Muscle layer of colon (tissue), 2 donors: ENCODE data around the gene SIX1.

Experiments used
- H3K27ac ChIP-seq: one replicate; pipeline ENCODE4 v1.7.0; 2013; ENCODE audit warnings: low read depth, mild to moderate bottlenecking, low read length, moderate library complexity
- H3K27me3 ChIP-seq, 2 donors: one replicate each; pipeline ENCODE4 v1.7.0; 2013; ENCODE audit warnings: low read length in 2 of 2, mild to moderate bottlenecking in 2 of 2; ENCODE audit not compliant: insufficient read depth in 2 of 2, control insufficient read depth in 1 of 2
- H3K36me3 ChIP-seq: one replicate; pipeline ENCODE4 v1.7.0; 2013; ENCODE audit warnings: mild to moderate bottlenecking, low read length; ENCODE audit not compliant: insufficient read depth
- H3K4me1 ChIP-seq: one replicate; pipeline ENCODE4 v1.7.0; 2013; ENCODE audit warnings: mild to moderate bottlenecking, low read length; ENCODE audit not compliant: insufficient read depth
- H3K4me3 ChIP-seq, 2 donors: one replicate each; pipeline ENCODE4 v1.7.0; 2013; ENCODE audit warnings: low read length in 2 of 2, low read depth in 1 of 2, mild to moderate bottlenecking in 1 of 2, moderate library complexity in 1 of 2
- H3K9ac ChIP-seq: one replicate; pipeline ENCODE4 v1.7.0; 2013; ENCODE audit warnings: low read length
- H3K9me3 ChIP-seq: one replicate; pipeline ENCODE4 v1.7.0; 2013; ENCODE audit warnings: mild to moderate bottlenecking, low read length
- donor health status: abdominal sarcoma.
- donor health status: Adenocarcinoma of cecum.

The SIX1 gene

DNA sequence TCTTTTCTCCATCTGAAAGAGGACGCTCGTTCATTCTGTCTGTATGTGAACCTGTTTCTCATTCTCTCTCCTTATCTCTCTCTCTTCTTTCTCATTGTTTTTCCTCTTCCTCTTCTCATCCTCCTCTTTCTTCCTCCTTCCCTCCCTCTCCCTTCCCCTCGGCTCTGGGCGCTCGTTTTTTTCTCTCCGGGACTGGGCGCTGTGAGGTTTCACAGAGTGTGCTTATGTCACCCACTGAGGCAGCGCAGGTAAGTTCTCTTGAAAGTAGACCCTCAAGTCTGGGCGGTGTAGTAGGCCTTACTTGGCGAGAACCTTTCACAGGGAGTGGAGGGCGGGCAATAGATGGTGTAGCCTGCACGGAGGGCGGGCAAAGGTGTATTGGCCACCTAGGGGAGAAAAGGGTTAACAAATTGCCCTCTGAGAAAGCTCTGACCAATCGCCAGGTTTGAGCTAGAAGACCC, 4.5 kb upstream of the SIX1 start:
- Histone ChIP-seq H3K9me3 (peaks cover 7% of the 10 kb centered on the region), H3K4me3 (no peak overlapping the region), H3K27me3 (peaks cover 82 to 96% of the 10 kb centered on the region in 2 donors), H3K4me1 (peaks cover 29% of the 10 kb centered on the region), H3K9ac (no peak overlapping the region), H3K36me3 (no peaks in the 10 kb centered on the region), H3K27ac (no peak overlapping the region)

DNA sequence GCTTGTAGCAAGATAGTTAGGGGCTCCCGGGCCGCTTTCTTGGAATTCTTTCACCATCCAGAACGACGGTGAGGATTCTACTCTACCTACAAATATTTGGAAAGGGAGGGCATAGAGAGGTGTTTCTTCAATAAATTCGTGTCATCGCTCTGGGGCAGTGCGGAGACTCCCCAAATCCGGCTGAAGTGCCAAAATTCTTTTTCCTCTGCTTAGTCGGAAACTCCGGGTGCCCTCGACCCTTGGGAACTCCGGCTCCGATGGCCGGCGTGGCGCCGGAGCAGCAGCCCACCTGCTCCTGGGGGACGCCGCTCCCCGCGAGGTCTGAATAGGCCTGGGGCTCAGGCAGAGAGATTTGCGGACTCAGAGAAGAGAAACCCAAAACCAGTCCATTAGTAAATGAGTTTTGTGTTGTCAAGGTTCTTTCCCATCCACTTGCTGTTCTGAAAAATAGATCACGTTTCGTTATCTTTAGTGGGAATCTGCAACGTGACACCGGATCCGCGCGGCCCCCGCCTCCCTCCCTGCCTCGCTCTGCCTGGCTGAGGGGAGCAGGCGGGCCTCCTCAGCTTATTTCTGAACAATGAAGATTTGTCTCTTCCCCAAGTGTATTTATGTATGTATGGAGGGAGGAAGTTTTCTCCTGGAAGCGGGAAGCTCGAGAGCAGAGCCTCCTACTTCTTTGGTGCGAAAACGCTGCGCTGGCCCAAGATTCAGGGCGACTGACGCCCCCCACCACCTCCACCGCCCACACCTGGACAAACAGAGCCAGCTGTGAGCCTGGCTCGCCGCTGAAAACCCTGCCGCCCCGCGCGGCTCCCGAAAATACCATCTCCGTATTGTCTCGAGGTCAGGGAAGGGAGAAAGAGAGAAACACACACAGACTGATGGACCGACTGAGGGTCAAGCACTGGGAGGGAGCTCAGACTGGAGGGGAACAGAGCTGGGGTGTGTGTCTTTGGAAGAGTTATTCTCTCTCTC, 3.7 kb upstream of the SIX1 start:
- Histone ChIP-seq H3K9me3 (peaks cover 7% of the 10 kb centered on the region), H3K27ac (no peak overlapping the region), H3K9ac (no peak overlapping the region), H3K27me3 (peaks cover 83 to 99% of the 10 kb centered on the region in 2 donors), H3K36me3 (no peaks in the 10 kb centered on the region), H3K4me3 (no peak overlapping the region), H3K4me1 (peaks cover 37% of the 10 kb centered on the region)

DNA sequence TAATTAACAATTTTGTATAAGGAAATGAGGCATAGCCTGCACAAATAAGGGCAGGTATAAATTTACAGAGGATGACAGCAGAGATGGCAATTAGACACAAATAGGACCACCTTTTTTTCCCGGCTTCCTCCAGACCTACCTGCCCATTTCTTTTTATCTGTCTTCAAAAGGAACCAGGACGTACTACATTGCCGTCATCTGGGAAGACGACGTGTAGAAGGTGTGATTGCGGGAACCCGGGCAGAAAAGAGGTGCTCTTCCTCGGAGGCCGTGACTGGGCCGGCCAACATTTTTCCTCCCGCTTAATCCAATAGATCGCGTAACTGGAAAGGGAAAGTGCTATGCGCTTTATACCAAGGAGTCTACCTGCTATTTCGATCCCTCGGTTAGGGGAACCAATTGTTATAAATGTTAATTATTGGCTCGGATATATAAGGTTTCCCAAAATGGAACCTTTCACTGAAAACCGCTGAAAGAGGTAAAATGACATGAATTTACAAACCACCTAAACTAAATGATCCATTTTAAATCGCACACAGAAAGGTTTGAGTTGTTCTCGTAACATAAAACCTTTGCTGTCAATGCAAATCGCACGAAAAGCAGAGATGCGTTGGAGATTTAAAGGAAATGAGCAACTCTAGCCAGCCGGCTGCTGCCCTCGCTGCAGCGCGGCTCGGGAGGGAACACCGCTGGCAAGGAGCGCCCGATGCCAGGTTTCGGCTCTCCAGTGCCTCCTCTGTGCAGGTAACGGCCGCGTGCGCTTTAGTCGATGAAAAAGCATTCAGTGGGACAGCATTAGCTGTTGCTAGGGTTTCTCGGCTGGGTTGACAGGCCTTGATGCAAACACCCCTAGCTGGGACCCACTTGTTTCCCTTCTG, 2.8 kb upstream of the SIX1 start:
- Histone ChIP-seq H3K4me1 (peaks cover 41% of the 10 kb centered on the region), H3K4me3 (no peak overlapping the region), H3K9me3 (peaks cover 7% of the 10 kb centered on the region), H3K27me3 (peaks cover 92 to 99% of the 10 kb centered on the region in 2 donors), H3K36me3 (no peaks in the 10 kb centered on the region), H3K9ac (no peak overlapping the region), H3K27ac (no peak overlapping the region)

DNA sequence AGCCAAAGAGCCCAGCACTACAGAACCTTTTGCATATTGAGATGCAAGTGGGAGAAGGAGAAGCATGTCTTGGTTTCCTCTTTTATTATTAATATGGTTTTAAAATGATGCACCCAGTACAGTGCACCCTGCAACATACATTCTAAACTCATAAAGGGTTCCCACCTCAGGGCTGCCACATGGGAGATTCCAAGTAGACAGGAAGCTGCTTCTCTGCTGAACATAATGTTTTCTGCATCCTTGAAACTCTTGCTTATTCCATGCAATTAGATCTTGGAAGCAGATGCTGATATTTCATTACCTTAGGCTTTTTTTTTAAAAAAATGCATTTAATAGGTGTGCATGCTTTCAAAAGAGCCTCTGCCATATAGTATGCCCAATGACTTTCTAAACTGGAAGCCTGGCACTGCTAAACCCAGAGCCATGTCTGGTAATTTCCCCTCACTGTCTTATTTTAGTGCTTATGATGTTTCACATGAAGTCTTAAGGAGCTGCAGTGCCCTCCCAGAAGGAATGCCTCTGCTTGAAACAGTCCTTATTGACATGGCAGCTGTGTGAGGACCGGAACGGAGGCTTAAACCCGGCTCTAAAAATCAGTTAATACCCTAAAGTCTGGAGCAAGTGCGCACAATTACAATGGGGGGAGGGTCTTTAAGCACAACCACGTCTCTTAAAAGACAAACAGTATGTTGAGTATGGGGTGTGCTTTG, 2.0 kb upstream of the SIX1 start:
- H3K36me3 ChIP-seq, result no peaks in the 10 kb centered on the region
- peaks cover 94 to 99% of the 10 kb centered on the region in 2 donors for H3K27me3 ChIP-seq
- H3K9me3 ChIP-seq, result peaks cover 7% of the 10 kb centered on the region
- no peak overlapping the region for H3K4me3 ChIP-seq
- no peak overlapping the region for H3K9ac ChIP-seq
- H3K4me1 ChIP-seq, result peaks cover 38% of the 10 kb centered on the region
- no peak overlapping the region for H3K27ac ChIP-seq

DNA sequence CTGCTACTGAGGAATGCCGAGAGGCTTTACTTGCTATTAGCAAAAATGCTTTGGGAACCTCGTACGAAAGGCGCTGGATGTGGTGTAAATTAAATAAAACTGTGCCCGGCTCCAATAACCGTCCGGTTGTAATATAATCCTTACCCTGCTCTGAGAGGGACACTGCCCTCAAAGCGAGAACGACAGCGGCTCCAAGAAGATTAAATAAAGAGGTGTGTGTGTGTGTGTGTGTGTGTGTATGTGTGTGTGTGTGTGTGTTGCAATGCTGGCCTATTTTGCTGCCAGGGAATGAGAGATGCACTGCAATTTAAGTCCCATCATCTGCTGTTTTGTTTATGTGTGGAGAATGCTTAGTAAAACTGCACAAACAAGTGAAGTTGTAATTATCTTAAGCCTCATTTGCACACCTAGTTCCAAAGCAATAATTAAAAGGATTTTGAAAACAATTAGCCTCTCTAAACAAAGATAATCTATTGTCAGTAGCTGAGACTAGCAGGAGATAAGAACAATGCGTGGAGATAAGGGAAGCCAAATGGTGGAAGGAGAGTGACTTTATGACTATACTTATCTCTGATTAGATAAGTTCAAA, 1.2 kb upstream of the SIX1 start:
- Histone ChIP-seq H3K27me3 (peaks cover 96 to 100% of the 10 kb centered on the region in 2 donors), H3K9ac (no peak overlapping the region)

DNA sequence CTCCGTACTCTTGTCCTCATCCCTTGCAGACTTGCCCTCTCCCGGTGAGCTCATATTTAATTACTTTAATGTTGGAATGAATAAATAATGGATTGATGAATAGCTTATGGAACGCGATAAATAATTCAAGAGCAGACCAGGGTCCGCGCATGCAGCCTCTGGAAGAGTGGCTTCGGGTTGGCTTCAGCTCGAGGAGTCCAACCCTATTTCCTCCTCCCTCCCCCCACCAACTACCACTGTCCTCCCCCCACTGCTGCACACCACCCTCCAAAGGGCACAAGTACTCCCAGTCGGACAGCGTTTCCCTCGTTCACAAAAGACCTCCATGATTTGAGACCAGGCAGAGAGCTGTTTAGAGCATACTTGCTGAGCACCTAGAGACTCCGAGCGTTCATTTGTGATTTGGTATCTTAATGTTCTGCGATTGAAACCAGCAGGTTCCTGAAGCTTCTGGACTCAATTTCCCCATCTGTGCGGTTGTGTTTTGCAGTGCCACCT, 647 bp upstream of the SIX1 start:
- Histone ChIP-seq H3K9me3 (peaks cover 7% of the 10 kb centered on the region), H3K27me3 (peaks cover 96 to 100% of the 10 kb centered on the region in 2 donors), H3K4me1 (peaks cover 33% of the 10 kb centered on the region), H3K9ac (no peak overlapping the region), H3K4me3 (peak overlapping the region in 1 of 2 donors; percentile 44), H3K27ac (no peak overlapping the region), H3K36me3 (no peaks in the 10 kb centered on the region)

More for the DNA sequence above, 1.2 kb upstream of the SIX1 start:
- Histone ChIP-seq H3K4me1 (peaks cover 33% of the 10 kb centered on the region), H3K27ac (no peak overlapping the region), H3K9me3 (peaks cover 7% of the 10 kb centered on the region), H3K36me3 (no peaks in the 10 kb centered on the region), H3K4me3 (no peak overlapping the region)

DNA sequence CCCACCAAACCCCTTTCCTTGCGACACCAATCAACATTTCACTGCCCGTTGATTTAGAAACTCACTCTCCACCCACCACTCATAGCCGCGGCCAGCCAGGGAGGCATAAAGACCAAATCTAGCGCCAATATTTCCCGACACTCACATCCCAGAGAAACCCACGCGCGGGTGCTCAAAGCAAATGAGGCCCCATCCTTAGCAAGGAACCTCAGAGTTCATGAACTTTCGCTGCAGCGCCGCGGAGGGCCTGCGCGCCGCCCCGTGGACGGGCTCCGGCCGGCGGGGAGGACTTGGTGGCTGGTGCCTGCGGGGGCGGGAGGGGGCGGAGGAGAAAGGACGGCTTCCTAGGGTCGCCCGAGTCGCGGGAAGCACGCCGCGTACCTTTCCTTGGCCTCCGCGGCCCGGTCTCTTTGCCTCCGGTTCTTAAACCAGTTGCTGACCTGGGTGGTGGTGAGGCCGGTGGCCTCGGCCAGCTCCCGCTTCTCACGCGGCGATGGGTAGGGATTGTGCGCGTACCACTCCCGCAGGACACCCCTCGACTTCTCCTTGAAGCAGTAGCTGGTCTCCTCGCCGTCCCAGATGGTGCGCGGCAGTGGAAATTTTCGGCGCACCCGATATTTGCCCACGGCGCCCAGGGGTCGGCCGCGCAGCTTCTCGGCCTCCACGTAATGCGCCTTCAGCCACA, 886 bp downstream of the SIX1 start:
- Histone ChIP-seq H3K36me3 (no peaks in the 10 kb centered on the region), H3K27ac (no peak overlapping the region), H3K4me3 (peak overlapping the region; percentile 10 to 26), H3K9ac (no peak overlapping the region), H3K27me3 (peaks cover 96 to 100% of the 10 kb centered on the region in 2 donors), H3K9me3 (peaks cover 7% of the 10 kb centered on the region), H3K4me1 (peaks cover 35% of the 10 kb centered on the region)

DNA sequence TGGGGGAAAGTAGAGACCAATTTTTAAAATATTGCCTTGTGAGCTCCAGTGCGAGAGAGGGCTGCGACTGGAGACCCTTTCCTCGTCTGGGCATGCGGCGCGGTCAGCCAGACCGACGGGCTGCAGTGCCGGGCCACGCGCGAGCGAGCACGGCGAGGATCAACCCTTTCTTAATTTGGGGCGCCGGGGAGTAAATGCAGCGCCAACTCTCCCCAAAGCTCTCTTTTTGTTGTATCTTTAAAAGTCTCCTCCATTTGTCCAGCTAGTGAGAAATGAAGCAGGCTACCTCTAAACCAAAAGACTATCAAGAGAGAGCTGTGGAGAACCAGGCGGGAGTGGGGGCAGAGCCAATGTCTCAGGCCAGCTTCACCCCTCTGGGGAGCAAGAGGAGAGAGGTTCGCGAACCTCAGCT, 1.4 kb downstream of the SIX1 start:
- Histone ChIP-seq H3K27ac (no peak overlapping the region), H3K36me3 (no peaks in the 10 kb centered on the region), H3K27me3 (peaks cover 96 to 100% of the 10 kb centered on the region in 2 donors), H3K4me3 (peak overlapping the region in 1 of 2 donors; percentile 26), H3K4me1 (peaks cover 35% of the 10 kb centered on the region), H3K9ac (no peak overlapping the region), H3K9me3 (peaks cover 5% of the 10 kb centered on the region)

DNA sequence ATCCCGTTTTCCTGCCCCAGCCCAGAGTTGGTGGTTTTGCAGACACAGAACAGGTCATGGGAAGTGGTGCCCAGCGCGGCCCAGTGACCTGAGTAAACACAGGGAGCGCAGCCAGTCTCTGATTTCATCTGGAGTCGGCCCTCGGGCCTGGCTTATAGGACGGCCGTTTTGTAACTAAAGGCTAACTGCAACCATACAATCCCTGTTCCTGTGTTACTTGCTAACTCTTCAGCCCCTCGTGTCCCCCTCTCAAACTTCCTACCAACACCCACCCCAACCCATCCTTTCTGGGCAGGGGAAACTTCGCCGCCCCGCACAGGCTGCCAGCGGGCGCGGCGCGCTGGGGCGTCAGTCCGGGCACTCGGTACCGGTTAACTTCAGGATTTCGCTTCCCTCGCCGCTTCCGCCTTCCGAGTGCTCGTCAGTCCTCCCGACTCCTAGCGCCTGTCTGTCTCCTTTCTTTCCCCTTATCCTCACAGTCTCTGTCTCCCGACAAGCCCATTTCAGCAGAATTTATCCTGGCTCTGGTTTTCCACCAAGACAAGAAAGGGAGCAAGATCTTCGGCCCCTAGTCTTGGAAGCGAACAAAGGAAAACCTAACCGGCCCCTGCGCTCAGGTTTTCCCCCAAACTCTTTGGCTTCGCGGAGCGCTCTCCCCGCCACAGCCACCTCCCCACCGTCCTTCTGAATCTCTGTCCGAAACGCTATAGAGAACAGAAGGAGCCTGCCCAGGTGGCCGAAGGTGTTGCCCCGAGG, 2.0 kb downstream of the SIX1 start:
- no peaks in the 10 kb centered on the region for H3K9me3 ChIP-seq
- H3K36me3 ChIP-seq, result no peaks in the 10 kb centered on the region
- peak overlapping the region in 1 of 2 donors; percentile 26 for H3K4me3 ChIP-seq
- H3K27ac ChIP-seq, result no peak overlapping the region
- peaks cover 96 to 100% of the 10 kb centered on the region in 2 donors for H3K27me3 ChIP-seq
- peaks cover 39% of the 10 kb centered on the region for H3K4me1 ChIP-seq
- H3K9ac ChIP-seq, result no peak overlapping the region
